ENCODE data around the gene RDH13.
"Not testable (repeated sequence)": the region's sequence is repeated elsewhere in the genome, so short reads cannot be mapped to it uniquely, and the experiment has no call there.

The RDH13 gene

DNA sequence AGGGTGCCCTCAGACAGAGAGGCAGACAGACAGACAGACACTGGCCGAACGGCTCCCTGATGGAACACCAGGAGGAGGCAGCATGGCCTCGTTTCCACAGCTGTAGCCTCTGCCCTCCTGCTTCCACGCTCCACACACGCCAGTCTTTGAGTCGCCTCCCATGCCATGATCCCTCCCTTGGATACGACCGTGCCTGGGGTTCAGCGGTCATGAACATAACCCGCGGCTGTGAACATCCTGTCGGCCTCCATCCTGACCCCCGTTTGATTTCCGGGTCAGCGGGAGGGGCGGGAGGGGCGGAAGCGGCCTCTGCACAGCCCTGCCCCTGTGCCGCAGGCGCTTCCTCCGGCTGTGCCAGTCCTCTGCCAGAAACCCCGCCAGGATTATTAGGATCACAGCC lies 48.2 kb downstream of the RDH13 start:
- no peak for DNase-seq (ENCODE audit: low spot score)

DNA sequence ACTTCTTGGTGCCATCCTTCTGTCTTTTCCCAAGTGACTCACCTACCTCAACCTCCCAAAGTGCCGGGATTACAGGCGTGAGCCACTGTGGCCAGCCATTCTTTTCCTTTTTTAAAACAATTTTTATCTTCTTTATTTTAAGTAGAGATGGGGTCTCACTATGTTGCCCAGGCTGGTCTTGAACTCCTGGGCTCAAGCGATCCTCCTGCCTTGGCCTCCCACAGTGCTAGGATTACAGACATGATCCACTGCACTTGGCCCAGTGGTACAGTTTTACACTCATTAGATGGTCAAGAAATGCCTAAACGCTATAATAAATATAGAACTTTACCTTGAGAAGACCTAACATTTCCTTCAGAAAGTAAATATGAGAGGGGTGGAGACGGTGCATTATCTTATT lies 49.4 kb downstream of the RDH13 start:
- DNase-seq (ENCODE audit: low spot score) = no peak

DNA sequence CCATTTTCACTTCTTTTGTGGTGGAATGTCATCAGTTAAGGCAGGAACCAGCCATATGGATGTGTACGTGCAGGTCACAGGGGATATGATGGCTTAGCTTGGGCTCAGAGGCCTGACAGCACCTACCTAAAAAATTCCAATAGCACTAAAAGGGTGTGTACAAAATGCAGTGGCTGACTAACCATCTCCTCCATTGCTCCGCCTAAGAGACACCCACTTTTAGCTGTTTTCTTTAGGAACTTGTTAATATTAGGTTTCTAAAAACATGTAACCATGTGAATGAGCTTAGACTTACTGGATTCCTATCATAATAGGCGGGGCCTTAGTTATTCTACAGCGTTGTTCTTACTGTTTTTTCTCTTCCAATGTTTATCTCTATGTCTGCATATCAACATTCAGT lies 50.6 kb downstream of the RDH13 start:
- no peak for DNase-seq (ENCODE audit: low spot score)

DNA sequence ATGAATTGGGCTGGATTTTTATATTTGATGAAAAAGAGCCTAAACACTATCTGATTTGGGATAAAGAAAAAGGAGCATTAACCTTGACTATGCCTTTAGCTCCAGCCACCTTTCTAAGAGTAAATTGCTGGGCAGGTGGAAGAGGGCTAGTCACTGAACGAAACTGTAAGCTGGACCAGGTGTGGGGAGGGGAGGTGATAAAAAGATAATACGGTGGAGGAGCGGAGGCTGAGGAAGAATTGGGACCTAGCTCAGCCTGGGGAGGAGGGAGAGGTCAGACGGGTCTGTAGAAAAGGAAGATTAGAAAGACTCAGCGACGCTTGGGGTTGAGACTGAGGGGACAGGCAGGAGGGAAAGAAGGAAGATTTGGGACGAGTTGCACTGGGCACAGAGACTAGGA lies 52.4 kb downstream of the RDH13 start:
- DNase-seq (ENCODE audit: low spot score) = not testable (repeated sequence)

DNA sequence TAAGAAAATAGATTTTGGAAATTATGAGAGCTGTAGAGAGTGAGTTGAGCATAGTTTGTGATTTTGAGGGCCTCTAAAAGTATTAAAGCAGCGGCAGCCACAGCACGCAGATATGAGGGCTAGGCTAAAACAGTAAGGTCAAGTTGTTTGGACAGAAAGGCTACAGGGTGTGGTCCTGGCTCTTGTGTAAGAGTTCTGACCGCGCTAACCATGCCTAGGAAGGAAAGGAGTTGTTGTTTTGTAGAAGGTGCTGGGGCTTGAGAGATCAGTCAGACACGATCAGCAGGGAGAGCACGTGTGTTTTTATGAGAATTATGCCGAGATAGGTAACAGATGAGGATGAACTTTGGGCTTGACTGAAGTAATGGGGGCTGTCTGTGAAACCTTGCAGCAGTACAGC lies 54.2 kb downstream of the RDH13 start:
- not testable (repeated sequence) for DNase-seq (ENCODE audit: low spot score)

DNA sequence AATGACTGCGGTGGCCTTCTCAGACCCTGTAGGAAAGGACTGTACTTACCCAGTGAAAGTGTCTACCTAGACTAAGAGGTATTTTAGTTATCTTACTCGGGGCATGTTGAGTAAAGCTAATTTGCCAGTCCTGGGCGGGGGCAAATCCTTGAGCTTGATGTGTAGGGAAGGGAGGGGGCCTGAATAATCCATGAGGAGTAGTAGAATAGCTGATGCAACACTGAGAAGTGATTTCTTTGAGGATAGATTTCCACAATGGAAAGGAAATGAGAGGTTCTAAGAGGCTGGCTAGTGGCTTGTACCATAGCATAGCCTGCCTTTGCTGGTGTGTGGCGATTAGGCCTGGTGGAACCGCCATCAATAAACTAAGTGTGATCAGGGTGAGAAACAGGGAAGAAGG lies 54.8 kb downstream of the RDH13 start:
- not testable (repeated sequence) for DNase-seq (ENCODE audit: low spot score)

DNA sequence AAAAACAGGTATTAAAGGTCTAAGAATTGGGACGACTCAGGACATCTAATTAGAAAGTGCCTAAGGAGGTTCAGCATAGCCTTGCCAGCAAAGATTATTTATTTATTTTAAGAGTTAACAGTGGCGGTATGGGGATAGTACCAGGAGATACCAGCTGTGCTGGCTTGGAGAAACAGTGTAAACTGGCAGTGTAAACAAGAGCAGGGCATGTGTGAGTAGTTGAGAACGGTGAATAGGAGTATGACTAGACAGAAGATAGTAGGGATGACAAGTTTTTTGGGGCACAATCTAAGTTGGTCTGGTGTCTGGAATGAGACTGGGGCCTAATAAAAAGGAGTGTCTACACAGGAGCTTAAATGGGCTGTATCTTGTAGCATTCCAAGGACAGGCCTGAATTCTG lies 55.4 kb downstream of the RDH13 start:
- not testable (repeated sequence) for DNase-seq (ENCODE audit: low spot score)

DNA sequence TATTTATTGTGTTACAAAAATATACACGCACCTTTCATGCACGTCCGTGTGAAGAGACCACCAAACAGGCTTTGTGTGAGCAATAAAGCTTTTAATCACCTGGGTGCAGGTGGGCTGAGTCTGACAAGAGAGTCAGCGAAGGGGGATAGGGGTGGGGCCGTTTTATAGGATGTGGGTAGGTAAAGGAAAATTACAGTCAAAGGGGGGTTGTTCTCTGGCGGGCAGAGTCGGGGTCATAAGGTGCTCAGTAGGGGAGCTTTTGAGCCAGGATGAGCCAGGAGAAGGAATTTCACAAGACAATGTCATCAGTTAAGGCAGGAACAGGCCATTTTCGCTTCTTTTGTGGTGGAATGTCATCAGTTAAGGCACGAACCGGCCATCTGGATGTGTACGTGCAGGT lies 56.2 kb downstream of the RDH13 start:
- not testable (repeated sequence) for DNase-seq (ENCODE audit: low spot score)

DNA sequence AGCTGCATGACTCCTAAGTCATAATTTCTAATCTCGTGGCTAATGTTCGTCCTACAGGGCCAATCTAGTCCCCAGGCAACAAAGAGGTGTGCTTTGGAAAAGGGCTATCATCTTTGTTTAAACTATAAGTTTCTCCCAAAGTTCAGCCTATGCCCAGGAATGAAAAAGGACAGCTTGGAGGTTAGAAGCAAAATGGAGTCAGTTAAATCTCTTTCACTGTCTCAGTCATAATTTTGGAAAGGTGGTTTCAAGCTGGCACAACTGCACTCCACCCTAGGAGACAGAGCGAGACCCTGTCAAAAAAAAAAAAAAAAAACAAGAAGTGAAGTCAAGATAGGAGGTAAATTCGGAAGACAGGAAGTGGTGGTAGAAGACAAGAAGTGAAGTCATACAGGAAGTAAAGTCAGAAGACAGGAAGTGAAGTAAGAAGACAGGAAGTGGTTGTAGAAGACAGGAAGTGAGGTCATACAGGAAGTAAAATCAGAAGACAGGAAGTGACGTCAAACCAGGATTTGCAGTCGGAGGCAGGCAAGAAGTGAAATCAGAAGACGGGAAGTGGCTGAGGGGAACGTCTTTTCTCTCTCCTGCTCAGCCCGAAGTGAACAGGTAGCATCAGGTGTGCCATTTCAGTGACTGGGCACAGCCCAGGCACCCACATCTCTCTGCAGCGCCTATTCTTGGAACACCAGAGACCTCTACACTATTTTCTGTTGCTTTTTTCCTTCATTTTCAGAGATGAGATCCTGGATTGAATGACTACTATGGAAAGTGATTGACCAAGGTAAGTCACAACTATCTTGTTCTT lies 57.1 kb downstream of the RDH13 start:
- peak; percentile 7 for DNase-seq (ENCODE audit: low spot score)

DNA sequence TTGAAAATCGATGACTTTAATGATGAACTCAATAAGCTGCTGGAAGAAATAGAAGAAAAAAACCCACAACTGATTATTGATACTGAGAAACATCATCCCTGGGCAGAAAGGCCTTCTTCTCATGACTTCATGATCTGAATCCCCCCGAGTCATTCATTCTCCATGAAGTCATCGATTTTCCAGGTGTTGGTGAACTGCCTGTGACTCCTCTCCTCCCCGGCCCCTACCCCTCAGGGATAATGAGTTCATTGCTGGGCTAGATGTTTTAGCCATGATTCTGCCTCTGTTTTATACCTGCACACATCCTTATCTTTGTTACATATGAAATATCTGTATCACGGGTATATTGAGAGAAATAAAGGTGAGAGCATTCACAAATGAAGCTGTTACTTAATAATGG lies 62.2 kb downstream of the RDH13 start:
- DNase-seq (ENCODE audit: low spot score) = no peak

DNA sequence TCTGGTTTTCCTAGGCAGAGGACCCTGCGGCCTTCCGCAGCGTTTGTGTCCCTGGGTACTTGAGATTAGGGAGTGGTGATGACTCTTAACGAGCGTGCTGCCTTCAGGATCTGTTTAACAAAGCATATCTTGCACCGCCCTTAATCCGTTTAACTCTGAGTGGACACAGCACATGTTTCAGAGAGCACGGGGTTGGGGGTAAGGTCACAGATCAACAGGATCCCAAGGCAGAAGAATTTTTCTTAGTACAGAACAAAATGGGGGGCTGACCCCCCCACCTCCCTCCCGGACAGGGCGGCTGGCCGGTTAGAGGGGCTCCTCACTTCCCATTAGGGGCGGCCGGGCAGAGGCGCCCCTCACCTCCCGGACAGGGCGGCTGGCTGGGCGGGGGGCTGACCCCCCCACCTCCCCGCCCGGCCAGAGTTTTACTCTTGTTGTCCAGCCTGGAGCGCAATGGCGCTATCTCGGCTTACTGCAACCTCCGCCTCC lies 64.2 kb downstream of the RDH13 start:
- not testable (repeated sequence) for DNase-seq (ENCODE audit: low spot score)

DNA sequence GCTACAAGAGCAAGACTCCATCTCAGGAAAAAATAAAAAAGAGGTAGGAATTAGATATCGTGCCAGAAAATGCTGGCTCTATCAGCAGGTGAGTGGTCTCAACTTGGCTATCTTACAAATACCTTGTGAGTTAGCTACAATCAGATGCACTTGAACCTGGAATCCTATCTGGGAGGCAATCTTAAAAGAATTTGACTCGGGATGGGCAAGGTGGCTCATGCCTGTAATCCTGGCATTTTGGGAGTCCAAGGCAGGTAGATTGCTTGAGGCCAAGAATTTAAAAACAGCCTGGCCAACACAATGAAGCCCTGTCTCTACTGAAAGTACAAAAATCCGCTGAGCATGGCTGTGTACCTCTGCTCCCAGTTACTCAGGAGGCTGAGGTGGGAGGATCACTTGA lies 67.4 kb downstream of the RDH13 start:
- no peak for DNase-seq (ENCODE audit: low spot score)
